OCI-LY3 (cell line): Measurements from ENCODE around the gene WDR70.

Source experiments
- CTCF ChIP-seq: fragments of 200-600, 300-600 bp; sonication (generic); IDR thresholded peaks from 2 replicates; pipeline ENCODE4 v1.5.1; 2014; ENCODE audit warnings: antibody characterized with exemption, low read length, low read depth
- EZH2phosphoT487 ChIP-seq: fragments of 200-600 bp; shearing (Covaris generic); IDR thresholded peaks from 2 replicates; pipeline ENCODE4 v1.6.1; 2018; ENCODE audit warnings: antibody characterized with exemption, mixed run types, low read depth

GRCh38 chr5:37771203-37771611 lies 392.1 kb downstream of the WDR70 start:
- TF ChIP-seq CTCF (no peak), EZH2phosphoT487 (no peak)
